K562 (cell line): ENCODE results near the gene ACAP2. TPM values are rescaled to one million over a fixed set of nuclear protein-coding genes. Genes with fewer than 3 reads are reported as not detected.
A peak's percentile ranks its signal among the peaks of the same experiment; 100 is the strongest.

Experiments
- BRD9 ChIP-seq: fragments of 450-650 bp; IDR thresholded peaks from 2 replicates; pipeline ENCODE4 v1.6.1; 2018; ENCODE audit warnings: low read depth; ENCODE audit not compliant: partially characterized antibody
- CTBP1 ChIP-seq: fragments of 450-650 bp; IDR thresholded peaks from 2 replicates; pipeline ENCODE4 v1.6.1; 2016; ENCODE audit warnings: borderline replicate concordance
- DPF2 ChIP-seq: fragments of 450-650 bp; IDR thresholded peaks from 2 replicates; pipeline ENCODE4 v1.6.1; 2016
- FOXA1 ChIP-seq: fragments of 450-650 bp; IDR thresholded peaks from 2 replicates; pipeline ENCODE4 v1.6.1; 2016; ENCODE audit warnings: mild to moderate bottlenecking, borderline replicate concordance
- GATA2 ChIP-seq: sonication (generic); formaldehyde crosslinking; IDR thresholded peaks from 2 replicates; pipeline ENCODE4 v1.4.0; 2020; ENCODE audit warnings: mild to moderate bottlenecking, missing genetic modification reagents
- HDAC1 ChIP-seq, 2 experiments: fragments of 450-650 bp; IDR thresholded peaks; 2 replicates each; pipeline ENCODE4 v1.6.1; 2016 to 2017; ENCODE audit warnings: inconsistent platforms in 1 of 2, mild to moderate bottlenecking in 1 of 2, moderate library complexity in 1 of 2
- HDAC6 ChIP-seq: IDR thresholded peaks from 2 replicates; pipeline ENCODE4 v1.6.1; 2012; ENCODE audit warnings: low read depth, mild to moderate bottlenecking, control low read depth, inconsistent platforms, low read length, moderate library complexity
- HMG20A ChIP-seq: fragments of 450-650 bp; formaldehyde crosslinking; conservative IDR thresholded peaks from 2 replicates; pipeline ENCODE4 v1.4.0; 2020; ENCODE audit warnings: mild to moderate bottlenecking, mixed read lengths
- RNF2 ChIP-seq: sonication (generic); IDR thresholded peaks from 2 replicates; pipeline ENCODE4 v1.6.1; 2016
- SIN3B ChIP-seq: fragments of 450-650 bp; IDR thresholded peaks from 2 replicates; pipeline ENCODE4 v1.6.1; 2017; ENCODE audit warnings: low read depth, mild to moderate bottlenecking, moderate library complexity
- SP1 ChIP-seq: sonication (generic); formaldehyde crosslinking; IDR thresholded peaks from 2 replicates; pipeline ENCODE4 v1.8.1; 2022; ENCODE audit warnings: mild to moderate bottlenecking, missing genetic modification reagents
- TAF7 ChIP-seq: fragments of 450-650 bp; IDR thresholded peaks from 2 replicates; pipeline ENCODE4 v1.6.1; 2016; ENCODE audit warnings: missing genetic modification characterization, missing compliant biosample characterization
- ZNF311 ChIP-seq: fragments of 250-450 bp; sonication (Bioruptor Pico); IDR thresholded peaks from 2 replicates; pipeline ENCODE4 v1.4.0; 2020; ENCODE audit warnings: mild to moderate bottlenecking, moderate library complexity
- polyA plus RNA-seq, 8 experiments: library from polyadenylated mRNA; depleted of rRNA in 4 of 8; stranded (reverse) in 5 of 8; unstranded in 3 of 8; fragments of >200 nt; fragmentation: Nextera tagmentation in 2 of 8; fragmentation: Illumina TruSeq in 1 of 8; extraction: Ambion mirVana in 2 of 8; extraction: Trizol in 1 of 8; gene quantifications; 2 replicates each; pipeline versions ENCODE4 v1.2.1 to v1.2.3, GENCODE V29; 2011 to 2014; ENCODE audit warnings: inconsistent platforms in 1 of 8, missing spikeins in 1 of 8
- total RNA-seq, 7 experiments: library from RNA; depleted of rRNA in 6 of 7; stranded (reverse); fragments of >200 nt in 6 of 7; fragmentation: Illumina TruSeq in 2 of 7; extraction: Trizol in 2 of 7; gene quantifications; 2 replicates each; pipeline versions ENCODE4 v1.2.1 to v1.2.3, GENCODE V29; 2011 to 2021; ENCODE audit warnings: low replicate concordance in 1 of 7
- TF ChIP-seq, protein P1 (sequence below): fragments of 250-450 bp; sonication (Bioruptor Pico); IDR thresholded peaks from 2 replicates; pipeline ENCODE4 v1.5.1; 2021; ENCODE audit warnings: mild to moderate bottlenecking
- TF ChIP-seq, protein P2 (sequence below): fragments of 450-650 bp; IDR thresholded peaks from 2 replicates; pipeline ENCODE4 v1.6.1; 2017; ENCODE audit warnings: antibody characterized with exemption, mild to moderate bottlenecking
- TF ChIP-seq, protein P3 (sequence below): IDR thresholded peaks from 3 replicates; pipeline ENCODE4 v1.6.1; 2011; ENCODE audit warnings: borderline replicate concordance, mild to moderate bottlenecking, moderate library complexity; ENCODE audit not compliant: insufficient read length; ENCODE audit errors: extremely low read depth
- TF ChIP-seq, protein P4 (sequence below): fragments of 200-800 bp; sonication (Bioruptor generic); IDR thresholded peaks from 2 replicates; pipeline ENCODE4 v1.6.1; 2017; ENCODE audit warnings: missing genetic modification characterization, missing compliant biosample characterization
- TF ChIP-seq, protein P5 (sequence below): fragments of 250-450 bp; sonication (Bioruptor Pico); IDR thresholded peaks from 2 replicates; pipeline ENCODE4 v1.4.0; 2020

ACAP2 gene
- total and polyA plus RNA-seq, 9 of the 15 experiments (the other 6 are each of a cell fraction or from before 2014, with no cell fraction given): 10.6 to 52.7 (median 34.4) TPM

DNA sequence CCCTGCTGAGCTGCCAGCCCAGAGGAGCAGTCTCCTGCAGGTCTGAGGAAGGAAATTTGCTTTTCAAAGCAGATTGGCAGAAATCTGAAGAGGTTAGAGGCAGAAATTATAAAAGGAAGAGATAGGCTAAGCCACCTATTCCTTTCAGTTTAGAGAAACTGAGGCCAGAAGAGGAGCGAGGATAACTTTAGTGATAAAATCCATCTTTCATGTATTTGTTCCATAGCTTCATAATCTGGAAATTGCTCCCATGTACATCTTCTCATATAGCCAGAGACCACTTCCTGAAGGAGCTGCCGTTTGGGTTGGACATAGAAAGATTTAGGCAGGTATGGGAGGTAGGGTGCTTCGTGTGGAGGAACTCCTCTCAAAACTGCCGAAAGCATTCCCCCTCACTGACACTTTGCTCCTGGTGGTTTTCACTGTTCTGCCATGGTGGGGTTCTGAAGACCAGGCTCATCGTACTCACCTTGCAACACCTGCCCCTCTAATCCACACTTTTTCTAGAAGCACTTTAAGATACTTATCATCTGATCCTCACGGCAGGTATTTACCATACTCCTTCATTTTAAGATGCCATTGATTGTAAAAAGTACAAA is 670 bp upstream of the ACAP2 start (continued):
- TF ChIP-seq, protein P1, sequence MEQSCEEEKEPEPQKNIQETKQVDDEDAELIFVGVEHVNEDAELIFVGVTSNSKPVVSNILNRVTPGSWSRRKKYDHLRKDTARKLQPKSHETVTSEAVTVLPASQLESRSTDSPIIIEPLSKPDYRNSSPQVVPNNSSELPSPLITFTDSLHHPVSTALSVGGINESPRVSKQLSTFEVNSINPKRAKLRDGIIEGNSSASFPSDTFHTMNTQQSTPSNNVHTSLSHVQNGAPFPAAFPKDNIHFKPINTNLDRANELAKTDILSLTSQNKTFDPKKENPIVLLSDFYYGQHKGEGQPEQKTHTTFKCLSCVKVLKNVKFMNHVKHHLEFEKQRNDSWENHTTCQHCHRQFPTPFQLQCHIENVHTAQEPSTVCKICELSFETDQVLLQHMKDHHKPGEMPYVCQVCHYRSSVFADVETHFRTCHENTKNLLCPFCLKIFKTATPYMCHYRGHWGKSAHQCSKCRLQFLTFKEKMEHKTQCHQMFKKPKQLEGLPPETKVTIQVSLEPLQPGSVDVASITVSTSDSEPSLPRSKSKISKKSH (CRISPR knock-in tag): no peak
- TF ChIP-seq ZNF311 (CRISPR knock-in tag): no peak
- TF ChIP-seq TAF7: 0 out of 2 replicates have a peak, but pooled peaks have one; percentile 22
- TF ChIP-seq CTBP1: no peak
- no peak for TF ChIP-seq SIN3B
- TF ChIP-seq, protein P2, sequence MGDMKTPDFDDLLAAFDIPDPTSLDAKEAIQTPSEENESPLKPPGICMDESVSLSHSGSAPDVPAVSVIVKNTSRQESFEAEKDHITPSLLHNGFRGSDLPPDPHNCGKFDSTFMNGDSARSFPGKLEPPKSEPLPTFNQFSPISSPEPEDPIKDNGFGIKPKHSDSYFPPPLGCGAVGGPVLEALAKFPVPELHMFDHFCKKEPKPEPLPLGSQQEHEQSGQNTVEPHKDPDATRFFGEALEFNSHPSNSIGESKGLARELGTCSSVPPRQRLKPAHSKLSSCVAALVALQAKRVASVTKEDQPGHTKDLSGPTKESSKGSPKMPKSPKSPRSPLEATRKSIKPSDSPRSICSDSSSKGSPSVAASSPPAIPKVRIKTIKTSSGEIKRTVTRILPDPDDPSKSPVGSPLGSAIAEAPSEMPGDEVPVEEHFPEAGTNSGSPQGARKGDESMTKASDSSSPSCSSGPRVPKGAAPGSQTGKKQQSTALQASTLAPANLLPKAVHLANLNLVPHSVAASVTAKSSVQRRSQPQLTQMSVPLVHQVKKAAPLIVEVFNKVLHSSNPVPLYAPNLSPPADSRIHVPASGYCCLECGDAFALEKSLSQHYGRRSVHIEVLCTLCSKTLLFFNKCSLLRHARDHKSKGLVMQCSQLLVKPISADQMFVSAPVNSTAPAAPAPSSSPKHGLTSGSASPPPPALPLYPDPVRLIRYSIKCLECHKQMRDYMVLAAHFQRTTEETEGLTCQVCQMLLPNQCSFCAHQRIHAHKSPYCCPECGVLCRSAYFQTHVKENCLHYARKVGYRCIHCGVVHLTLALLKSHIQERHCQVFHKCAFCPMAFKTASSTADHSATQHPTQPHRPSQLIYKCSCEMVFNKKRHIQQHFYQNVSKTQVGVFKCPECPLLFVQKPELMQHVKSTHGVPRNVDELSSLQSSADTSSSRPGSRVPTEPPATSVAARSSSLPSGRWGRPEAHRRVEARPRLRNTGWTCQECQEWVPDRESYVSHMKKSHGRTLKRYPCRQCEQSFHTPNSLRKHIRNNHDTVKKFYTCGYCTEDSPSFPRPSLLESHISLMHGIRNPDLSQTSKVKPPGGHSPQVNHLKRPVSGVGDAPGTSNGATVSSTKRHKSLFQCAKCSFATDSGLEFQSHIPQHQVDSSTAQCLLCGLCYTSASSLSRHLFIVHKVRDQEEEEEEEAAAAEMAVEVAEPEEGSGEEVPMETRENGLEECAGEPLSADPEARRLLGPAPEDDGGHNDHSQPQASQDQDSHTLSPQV: peak; percentile 35; the same call in 1 of the 2 replicates
- TF ChIP-seq, protein P3, sequence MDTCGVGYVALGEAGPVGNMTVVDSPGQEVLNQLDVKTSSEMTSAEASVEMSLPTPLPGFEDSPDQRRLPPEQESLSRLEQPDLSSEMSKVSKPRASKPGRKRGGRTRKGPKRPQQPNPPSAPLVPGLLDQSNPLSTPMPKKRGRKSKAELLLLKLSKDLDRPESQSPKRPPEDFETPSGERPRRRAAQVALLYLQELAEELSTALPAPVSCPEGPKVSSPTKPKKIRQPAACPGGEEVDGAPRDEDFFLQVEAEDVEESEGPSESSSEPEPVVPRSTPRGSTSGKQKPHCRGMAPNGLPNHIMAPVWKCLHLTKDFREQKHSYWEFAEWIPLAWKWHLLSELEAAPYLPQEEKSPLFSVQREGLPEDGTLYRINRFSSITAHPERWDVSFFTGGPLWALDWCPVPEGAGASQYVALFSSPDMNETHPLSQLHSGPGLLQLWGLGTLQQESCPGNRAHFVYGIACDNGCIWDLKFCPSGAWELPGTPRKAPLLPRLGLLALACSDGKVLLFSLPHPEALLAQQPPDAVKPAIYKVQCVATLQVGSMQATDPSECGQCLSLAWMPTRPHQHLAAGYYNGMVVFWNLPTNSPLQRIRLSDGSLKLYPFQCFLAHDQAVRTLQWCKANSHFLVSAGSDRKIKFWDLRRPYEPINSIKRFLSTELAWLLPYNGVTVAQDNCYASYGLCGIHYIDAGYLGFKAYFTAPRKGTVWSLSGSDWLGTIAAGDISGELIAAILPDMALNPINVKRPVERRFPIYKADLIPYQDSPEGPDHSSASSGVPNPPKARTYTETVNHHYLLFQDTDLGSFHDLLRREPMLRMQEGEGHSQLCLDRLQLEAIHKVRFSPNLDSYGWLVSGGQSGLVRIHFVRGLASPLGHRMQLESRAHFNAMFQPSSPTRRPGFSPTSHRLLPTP: no peak
- TF ChIP-seq FOXA1: no peak
- TF ChIP-seq GATA2 (CRISPR knock-in tag): no peak
- TF ChIP-seq DPF2: peak; percentile 24; the same call in 1 of the 2 replicates
- no peak for TF ChIP-seq HMG20A (CRISPR knock-in tag)
- 0 out of 2 replicates have a peak, but pooled peaks have one; percentile 5 for TF ChIP-seq RNF2
- TF ChIP-seq BRD9: no peak
- TF ChIP-seq, protein P4, sequence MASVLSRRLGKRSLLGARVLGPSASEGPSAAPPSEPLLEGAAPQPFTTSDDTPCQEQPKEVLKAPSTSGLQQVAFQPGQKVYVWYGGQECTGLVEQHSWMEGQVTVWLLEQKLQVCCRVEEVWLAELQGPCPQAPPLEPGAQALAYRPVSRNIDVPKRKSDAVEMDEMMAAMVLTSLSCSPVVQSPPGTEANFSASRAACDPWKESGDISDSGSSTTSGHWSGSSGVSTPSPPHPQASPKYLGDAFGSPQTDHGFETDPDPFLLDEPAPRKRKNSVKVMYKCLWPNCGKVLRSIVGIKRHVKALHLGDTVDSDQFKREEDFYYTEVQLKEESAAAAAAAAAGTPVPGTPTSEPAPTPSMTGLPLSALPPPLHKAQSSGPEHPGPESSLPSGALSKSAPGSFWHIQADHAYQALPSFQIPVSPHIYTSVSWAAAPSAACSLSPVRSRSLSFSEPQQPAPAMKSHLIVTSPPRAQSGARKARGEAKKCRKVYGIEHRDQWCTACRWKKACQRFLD (CRISPR knock-in tag): no peak
- TF ChIP-seq, protein P5, sequence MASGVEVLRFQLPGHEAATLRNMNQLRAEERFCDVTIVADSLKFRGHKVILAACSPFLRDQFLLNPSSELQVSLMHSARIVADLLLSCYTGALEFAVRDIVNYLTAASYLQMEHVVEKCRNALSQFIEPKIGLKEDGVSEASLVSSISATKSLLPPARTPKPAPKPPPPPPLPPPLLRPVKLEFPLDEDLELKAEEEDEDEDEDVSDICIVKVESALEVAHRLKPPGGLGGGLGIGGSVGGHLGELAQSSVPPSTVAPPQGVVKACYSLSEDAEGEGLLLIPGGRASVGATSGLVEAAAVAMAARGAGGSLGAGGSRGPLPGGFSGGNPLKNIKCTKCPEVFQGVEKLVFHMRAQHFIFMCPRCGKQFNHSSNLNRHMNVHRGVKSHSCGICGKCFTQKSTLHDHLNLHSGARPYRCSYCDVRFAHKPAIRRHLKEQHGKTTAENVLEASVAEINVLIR (CRISPR knock-in tag): no peak
- no peak for TF ChIP-seq HDAC6
- no peak for TF ChIP-seq HDAC1 (IDR thresholded peaks at IDR 0.05)
- no peak; the same call in 1 of the 2 replicates for TF ChIP-seq SP1 (CRISPR knock-in tag)
